ENCODE measurements around the gene SLC22A23.
A peak's percentile ranks its signal among the peaks of the same experiment; 100 is the strongest.

Gene SLC22A23

GRCh38 chr6:3330199-3330598, 126.7 kb downstream of the SLC22A23 start:
- no peak for DNase-seq

- DNase-seq = no peak
These were observed 127.3 kb downstream of the SLC22A23 start for GRCh38 chr6:3329393-3330051.

- DNase-seq = no peak
These were observed 128.1 kb downstream of the SLC22A23 start for GRCh38 chr6:3328796-3329195.

GRCh38 chr6:3328145-3328544, 128.7 kb downstream of the SLC22A23 start:
- no peak for DNase-seq

GRCh38 chr6:3327403-3327802, 129.4 kb downstream of the SLC22A23 start:
- DNase-seq = no peak

- no peak for DNase-seq
These were observed 129.9 kb downstream of the SLC22A23 start for GRCh38 chr6:3326981-3327380.

GRCh38 chr6:3326184-3326971, 130.5 kb downstream of the SLC22A23 start:
- DNase-seq = no peak

- peak; percentile 71 for DNase-seq
These were observed 131.6 kb downstream of the SLC22A23 start for GRCh38 chr6:3325210-3325609.

- peak; percentile 94 for DNase-seq
These were observed 132.4 kb downstream of the SLC22A23 start for GRCh38 chr6:3324262-3324942.

- DNase-seq = no peak
These were observed 133.1 kb downstream of the SLC22A23 start for GRCh38 chr6:3323696-3324261.

- no peak for DNase-seq
These were observed 133.7 kb downstream of the SLC22A23 start for GRCh38 chr6:3323148-3323547.

GRCh38 chr6:3322366-3322890, 134.4 kb downstream of the SLC22A23 start:
- DNase-seq = no peak

- no peak for DNase-seq
These were observed 135.0 kb downstream of the SLC22A23 start for GRCh38 chr6:3321875-3322274.

GRCh38 chr6:3321042-3321441, 135.8 kb downstream of the SLC22A23 start:
- no peak for DNase-seq

- DNase-seq = no peak
These were observed 136.5 kb downstream of the SLC22A23 start for GRCh38 chr6:3320238-3320811.

GRCh38 chr6:3319610-3320200, 137.1 kb downstream of the SLC22A23 start:
- DNase-seq = no peak

GRCh38 chr6:3318821-3319540, 137.9 kb downstream of the SLC22A23 start:
- no peak for DNase-seq

- DNase-seq = no peak
These were observed 138.6 kb downstream of the SLC22A23 start for GRCh38 chr6:3318226-3318625.

GRCh38 chr6:3317741-3318211, 139.1 kb downstream of the SLC22A23 start:
- DNase-seq = no peak

GRCh38 chr6:3316818-3317217, 140.0 kb downstream of the SLC22A23 start:
- no peak for DNase-seq

- no peak for DNase-seq
These were observed 140.5 kb downstream of the SLC22A23 start for GRCh38 chr6:3316331-3316730.

- DNase-seq = no peak
These were observed 141.0 kb downstream of the SLC22A23 start for GRCh38 chr6:3315841-3316240.
